SK-N-MC (cell line): ENCODE results near the gene AFDN.

Source experiments
- DNase-seq: peaks from one replicate; pipeline ENCODE4 v3.0.0-alpha.2; 2011; ENCODE audit warnings: low read depth, low spot score
- H3K27ac ChIP-seq: fragments of 200-600 bp; sonication (generic); 2 replicates; pipeline ENCODE4 v1.5.1; 2016; ENCODE audit warnings: mixed run types
- H3K36me3 ChIP-seq: fragments of 200-600 bp; sonication (generic); 2 replicates; pipeline ENCODE4 v1.6.1; 2017; ENCODE audit warnings: antibody characterized with exemption, low read length, mixed read lengths; ENCODE audit not compliant: insufficient read depth
- H3K4me3 ChIP-seq: fragments of 200-600 bp; sonication (generic); 2 replicates; pipeline ENCODE4 v1.5.1; 2016
- H3K9ac ChIP-seq: fragments of 200-600 bp; sonication (generic); 2 replicates; pipeline ENCODE4 v1.8.0; 2017; ENCODE audit warnings: mixed run types, mixed read lengths; ENCODE audit not compliant: insufficient read length
- H3K9me3 ChIP-seq: fragments of 200-600 bp; sonication (generic); 2 replicates; pipeline ENCODE4 v1.6.1; 2017; ENCODE audit warnings: low read depth, mild to moderate bottlenecking, antibody characterized with exemption, low read length, moderate library complexity, mixed read lengths
- EZH2 ChIP-seq: fragments of 200-600 bp; sonication (generic); IDR thresholded peaks from one replicate; pipeline ENCODE4 v1.6.1; 2017; ENCODE audit warnings: antibody characterized with exemption
- FOXP2 ChIP-seq: optimal IDR thresholded peaks from 2 replicates; pipeline ENCODE3; 2011; ENCODE audit warnings: mild to moderate bottlenecking, moderate library complexity; ENCODE audit not compliant: insufficient read depth; ENCODE audit errors: extremely low read length, control extremely low read depth
- POLR2AphosphoS5 ChIP-seq: IDR thresholded peaks from 2 replicates; pipeline ENCODE4 v1.6.1; 2012; ENCODE audit warnings: mild to moderate bottlenecking, low read depth, low read length, borderline replicate concordance

AFDN gene

GRCh38 chr6:167860550-167861226 is 34.0 kb downstream of the AFDN start:
- no peak overlapping the region for H3K9ac ChIP-seq
- no peak overlapping the region for H3K4me3 ChIP-seq
- no peak for TF ChIP-seq POLR2AphosphoS5
- no peak for TF ChIP-seq EZH2
- TF ChIP-seq FOXP2, result no peak
- DNase-seq, result no peak
- no peaks in the 10 kb centered on the region; the same call in 1 of the 2 replicates for H3K9me3 ChIP-seq
- no peak overlapping the region for H3K27ac ChIP-seq
- H3K36me3 ChIP-seq, result no peaks in the 10 kb centered on the region; the same call in 1 of the 2 replicates

- no peaks in the 10 kb centered on the region; the same call in 1 of the 2 replicates for H3K36me3 ChIP-seq
- no peaks in the 10 kb centered on the region; the same call in 1 of the 2 replicates for H3K9me3 ChIP-seq
- no peak overlapping the region for H3K27ac ChIP-seq
- TF ChIP-seq EZH2 (no peak), FOXP2 (no peak), POLR2AphosphoS5 (no peak)
- no peak overlapping the region for H3K4me3 ChIP-seq
- H3K9ac ChIP-seq, result no peak overlapping the region
- DNase-seq, result no peak
Measured at GRCh38 chr6:167861424-167861823, 34.7 kb downstream of the AFDN start.

GRCh38 chr6:167863897-167864296 is 37.2 kb downstream of the AFDN start:
- Histone ChIP-seq H3K9ac (no peak overlapping the region), H3K4me3 (no peak overlapping the region), H3K36me3 (no peaks in the 10 kb centered on the region; the same call in 1 of the 2 replicates), H3K27ac (no peak overlapping the region), H3K9me3 (no peaks in the 10 kb centered on the region)
- TF ChIP-seq FOXP2 (no peak), POLR2AphosphoS5 (no peak), EZH2 (no peak)
- no peak for DNase-seq

GRCh38 chr6:167866642-167867041 is 39.9 kb downstream of the AFDN start:
- TF ChIP-seq EZH2 (no peak), POLR2AphosphoS5 (no peak), FOXP2 (no peak)
- Histone ChIP-seq H3K4me3 (no peak overlapping the region), H3K9ac (no peak overlapping the region), H3K9me3 (no peaks in the 10 kb centered on the region), H3K36me3 (peaks cover 10% of the 10 kb centered on the region; the same call in 1 of the 2 replicates), H3K27ac (no peak overlapping the region)
- DNase-seq, result no peak

- Histone ChIP-seq H3K9me3 (no peaks in the 10 kb centered on the region), H3K4me3 (no peak overlapping the region), H3K27ac (no peak overlapping the region), H3K36me3 (peaks cover 20% of the 10 kb centered on the region), H3K9ac (no peak overlapping the region)
- no peak for TF ChIP-seq POLR2AphosphoS5
- TF ChIP-seq EZH2, result no peak
- no peak for TF ChIP-seq FOXP2
- DNase-seq, result no peak
Measured at GRCh38 chr6:167870321-167870720, 43.6 kb downstream of the AFDN start.

GRCh38 chr6:167872538-167873210 is 46.0 kb downstream of the AFDN start:
- TF ChIP-seq EZH2 (no peak), FOXP2 (no peak), POLR2AphosphoS5 (no peak)

GRCh38 chr6:167877994-167878779 is 51.5 kb downstream of the AFDN start:
- Histone ChIP-seq H3K27ac (no peak overlapping the region), H3K4me3 (no peak overlapping the region), H3K36me3 (peaks cover 45% of the 10 kb centered on the region), H3K9ac (no peak overlapping the region), H3K9me3 (no peaks in the 10 kb centered on the region)
- no peak for DNase-seq
- no peak for TF ChIP-seq EZH2
- no peak for TF ChIP-seq FOXP2
- no peak for TF ChIP-seq POLR2AphosphoS5

More at GRCh38 chr6:167872538-167873210, 46.0 kb downstream of the AFDN start:
- Histone ChIP-seq H3K9me3 (no peaks in the 10 kb centered on the region), H3K9ac (no peak overlapping the region), H3K36me3 (peaks cover 29% of the 10 kb centered on the region), H3K4me3 (no peak overlapping the region), H3K27ac (no peak overlapping the region)
- DNase-seq, result no peak

- no peak for DNase-seq
- H3K36me3 ChIP-seq, result peaks cover 42% of the 10 kb centered on the region
- H3K27ac ChIP-seq, result no peak overlapping the region
- TF ChIP-seq EZH2 (no peak), FOXP2 (no peak), POLR2AphosphoS5 (no peak)
- H3K9me3 ChIP-seq, result no peaks in the 10 kb centered on the region
- H3K9ac ChIP-seq, result no peak overlapping the region
- no peak overlapping the region for H3K4me3 ChIP-seq
Measured at GRCh38 chr6:167879612-167880011, 52.9 kb downstream of the AFDN start.
